Measurements from ENCODE around the gene SLC9A7.
A peak's percentile ranks its signal among the peaks of the same experiment; 100 is the strongest.

Gene SLC9A7

GRCh38 chrX:46636223-46636622, 122.7 kb downstream of the SLC9A7 start:
- no peak for DNase-seq (ENCODE audit: extremely low read depth, low read depth)
- no peak for TF ChIP-seq CTCF (IDR thresholded peaks at IDR 0.05; ENCODE audit: low read depth, low read length)

- TF ChIP-seq CTCF (IDR thresholded peaks at IDR 0.05; ENCODE audit: low read depth, low read length), result no peak
- no peak for DNase-seq (ENCODE audit: extremely low read depth, low read depth)
These were observed 123.7 kb downstream of the SLC9A7 start for GRCh38 chrX:46635186-46635585.

- TF ChIP-seq CTCF (IDR thresholded peaks at IDR 0.05; ENCODE audit: low read depth, low read length), result no peak
- no peak for DNase-seq (ENCODE audit: extremely low read depth, low read depth)
These were observed 124.3 kb downstream of the SLC9A7 start for GRCh38 chrX:46634577-46634976.

GRCh38 chrX:46630141-46630540, 128.8 kb downstream of the SLC9A7 start:
- no peak for DNase-seq (ENCODE audit: extremely low read depth, low read depth)
- no peak for TF ChIP-seq CTCF (IDR thresholded peaks at IDR 0.05; ENCODE audit: low read depth, low read length)

GRCh38 chrX:46628460-46629371, 130.2 kb downstream of the SLC9A7 start:
- DNase-seq (ENCODE audit: extremely low read depth, low read depth), result peak; percentile 32
- TF ChIP-seq CTCF (IDR thresholded peaks at IDR 0.05; ENCODE audit: low read depth, low read length), result no peak

GRCh38 chrX:46627711-46628419, 131.1 kb downstream of the SLC9A7 start:
- TF ChIP-seq CTCF (IDR thresholded peaks at IDR 0.05; ENCODE audit: low read depth, low read length), result no peak
- no peak for DNase-seq (ENCODE audit: extremely low read depth, low read depth)

GRCh38 chrX:46627062-46627461, 131.9 kb downstream of the SLC9A7 start:
- DNase-seq (ENCODE audit: extremely low read depth, low read depth), result no peak

More at GRCh38 chrX:46627062-46627461, 131.9 kb downstream of the SLC9A7 start:
- no peak for TF ChIP-seq CTCF (IDR thresholded peaks at IDR 0.05; ENCODE audit: low read depth, low read length)

Measured in AG09319 (cell line).